HG02870 (cell line): ENCODE data around the gene ABHD11.
"Not testable (repeated sequence)": the region's sequence is repeated elsewhere in the genome, so short reads cannot be mapped to it uniquely, and the experiment has no call there.

Source experiments
- ATAC-seq: cut with Tn5 transposase; IDR thresholded peaks from one replicate; pipeline ENCODE4 v1.9.1; 2021; ENCODE audit warnings: mild to moderate bottlenecking, moderate library complexity; ENCODE audit not compliant: unreplicated experiment

Gene ABHD11

DNA sequence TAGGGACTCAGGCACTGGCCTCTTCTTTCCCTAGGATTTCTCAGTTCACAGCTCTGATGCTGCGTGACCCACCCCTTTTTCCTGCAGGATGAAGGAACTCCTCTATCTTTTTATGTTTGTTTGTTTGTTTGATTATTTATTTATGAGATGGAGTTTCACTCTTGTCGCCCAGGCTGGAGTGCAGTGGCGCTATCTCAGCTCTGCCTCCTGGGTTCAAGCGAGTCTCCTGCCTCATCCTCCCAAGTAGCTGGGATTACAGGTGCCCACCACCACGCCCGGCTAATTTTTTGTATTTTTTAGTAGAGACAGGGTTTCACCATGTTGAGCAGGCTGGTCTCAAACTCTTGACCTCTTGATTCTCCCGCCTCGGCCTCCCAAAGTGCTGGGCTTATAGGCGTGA, 18.2 kb downstream of the ABHD11 start:
- not testable (repeated sequence) for ATAC-seq

DNA sequence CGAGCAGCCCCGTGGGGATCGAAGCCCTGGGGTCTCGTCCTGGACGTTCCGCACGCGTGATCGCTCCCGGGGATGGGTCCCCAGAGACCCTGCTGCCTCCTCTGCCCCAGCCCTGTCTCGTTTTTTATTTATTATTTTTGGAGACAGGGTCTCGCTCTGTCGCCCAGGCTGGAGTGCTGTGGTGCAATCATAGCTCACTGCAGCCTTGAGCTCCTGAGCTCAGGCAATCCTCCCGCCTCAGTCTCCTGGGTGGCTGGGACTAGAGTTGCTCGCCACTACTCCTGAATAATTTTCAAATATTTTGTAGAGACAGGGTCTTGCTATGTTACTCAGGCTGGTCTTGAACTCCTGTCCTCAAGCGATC, 18.8 kb downstream of the ABHD11 start:
- ATAC-seq, result no peak

DNA sequence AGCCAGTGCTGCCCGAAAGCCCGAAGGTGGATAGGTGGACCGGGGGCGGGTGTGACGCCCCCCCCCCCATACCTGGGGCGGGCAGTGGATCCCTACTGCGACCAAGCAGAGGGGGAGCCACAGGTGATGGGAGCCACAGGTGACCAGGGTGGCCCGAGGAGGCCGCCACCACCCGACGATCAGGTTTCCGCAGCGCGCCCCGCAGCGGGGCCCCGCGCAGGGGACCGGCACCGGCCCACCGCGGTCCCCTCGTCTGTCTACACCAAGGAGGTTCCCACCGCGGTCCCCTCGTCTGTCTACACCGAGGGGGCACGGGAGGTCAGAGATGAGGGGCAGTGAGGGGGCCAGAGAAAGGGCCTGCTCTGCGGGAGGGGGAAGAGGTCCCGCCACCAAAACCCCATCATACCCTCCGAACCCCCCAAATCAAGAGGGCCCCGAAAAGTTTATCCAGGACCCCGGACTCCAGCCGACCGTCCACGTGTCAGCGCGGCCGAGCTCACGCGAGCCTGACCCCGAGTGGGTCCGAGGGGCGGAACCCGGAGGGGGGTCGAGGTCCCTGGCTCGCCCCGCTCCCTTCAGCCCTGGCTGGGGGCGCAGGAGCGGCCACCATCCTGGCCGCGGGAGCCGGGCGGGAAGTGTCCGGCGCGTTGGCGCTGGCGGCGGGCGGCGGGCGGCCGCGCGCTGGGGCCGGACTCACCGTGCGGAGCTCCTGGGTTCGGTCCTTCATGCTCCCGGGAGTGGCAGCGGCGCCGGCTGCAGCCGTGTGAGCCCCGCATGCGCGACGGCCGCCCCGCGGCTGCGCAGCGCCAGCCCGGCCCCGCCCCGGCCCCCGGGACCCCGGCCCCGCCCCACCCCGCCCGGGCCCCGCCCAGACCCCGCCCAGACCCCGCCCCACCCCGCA, 19.4 kb downstream of the ABHD11 start, which contains the start of gene STX1A:
Gene STX1A (minus strand): TSS at position 765 of the 901 bp plus-strand sequence. CDS start 38 bp downstream, at position 727.
- ATAC-seq, result peak; percentile 62

DNA sequence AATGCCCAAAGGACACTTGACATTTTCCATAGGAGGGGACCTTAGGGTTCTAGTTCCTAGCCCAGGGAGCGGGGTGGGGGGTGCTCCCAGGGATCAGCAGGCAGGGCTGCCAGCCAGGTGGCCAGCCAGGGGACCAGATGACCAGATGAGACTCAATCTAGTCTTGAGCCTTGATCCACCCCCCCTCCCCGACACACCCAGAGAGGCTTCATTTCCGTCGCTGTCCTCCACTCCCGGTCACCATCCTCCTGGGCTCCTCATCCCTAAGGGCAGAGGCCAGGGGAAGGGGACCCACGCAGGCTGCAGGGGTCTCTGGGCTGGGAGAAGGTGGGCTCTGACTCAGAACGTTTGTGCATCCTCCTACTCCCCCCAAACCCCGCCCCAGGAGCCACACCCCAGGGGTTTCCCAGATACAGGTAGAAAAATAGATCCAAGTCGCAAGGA, 20.1 kb downstream of the ABHD11 start:
- no peak for ATAC-seq

DNA sequence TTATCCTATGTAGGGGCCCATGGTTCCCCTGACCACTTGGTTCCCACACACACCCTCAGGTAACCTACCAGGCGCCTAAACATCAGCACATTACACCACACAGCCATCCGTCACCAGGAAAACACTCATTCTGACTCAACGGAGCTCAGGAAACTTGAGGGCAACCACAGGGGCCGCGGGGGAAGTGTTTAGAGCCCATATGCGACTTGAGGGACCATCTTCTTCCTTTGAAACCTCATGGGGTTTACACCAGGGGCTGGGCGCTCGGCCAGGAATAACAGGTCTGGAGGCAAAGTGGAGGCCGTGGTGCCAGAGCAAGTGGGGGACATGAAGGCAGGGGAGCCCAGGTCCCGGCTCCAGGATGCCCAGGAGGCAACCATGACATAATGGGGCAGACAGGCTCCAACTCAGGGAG, 20.6 kb downstream of the ABHD11 start:
- no peak for ATAC-seq

DNA sequence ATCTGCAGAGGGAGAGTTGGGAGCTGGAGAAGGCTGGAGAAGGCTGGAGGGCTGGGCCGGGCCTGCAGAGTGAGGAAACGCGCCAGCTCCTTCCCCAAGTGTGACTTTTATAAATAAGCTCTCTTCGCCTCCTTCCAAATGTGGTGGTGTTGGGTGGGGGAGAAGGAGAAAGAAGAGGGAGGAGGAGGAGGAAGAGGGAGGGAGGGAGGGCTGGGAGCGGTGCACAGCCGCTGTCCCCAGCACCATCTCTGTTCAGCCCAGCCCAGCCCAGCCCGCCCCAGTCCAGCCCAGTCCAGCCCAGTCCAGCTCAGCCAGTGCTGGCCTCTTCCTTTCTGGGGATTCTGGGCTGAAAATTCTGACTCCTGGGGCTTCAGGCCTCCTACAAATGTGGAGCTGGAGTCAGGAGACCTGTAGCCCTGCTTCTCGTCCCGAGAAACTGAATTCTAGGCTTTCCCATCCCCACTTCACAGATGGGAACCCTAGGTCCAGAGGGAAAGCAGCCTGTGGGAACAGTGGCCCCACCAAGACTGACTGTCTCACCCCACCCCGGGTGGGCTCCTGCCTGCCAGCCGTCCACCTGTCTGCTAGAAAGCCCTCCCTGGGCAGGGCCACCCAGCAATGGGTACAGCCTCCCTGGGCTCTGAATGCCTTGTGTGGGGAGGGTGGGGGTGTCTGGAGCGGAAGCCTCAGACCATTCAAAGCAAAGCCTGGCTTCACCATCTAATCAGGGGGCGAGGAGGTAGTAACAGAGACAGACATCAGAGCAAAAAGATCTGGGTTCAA, 21.4 kb downstream of the ABHD11 start:
- ATAC-seq, result no peak

DNA sequence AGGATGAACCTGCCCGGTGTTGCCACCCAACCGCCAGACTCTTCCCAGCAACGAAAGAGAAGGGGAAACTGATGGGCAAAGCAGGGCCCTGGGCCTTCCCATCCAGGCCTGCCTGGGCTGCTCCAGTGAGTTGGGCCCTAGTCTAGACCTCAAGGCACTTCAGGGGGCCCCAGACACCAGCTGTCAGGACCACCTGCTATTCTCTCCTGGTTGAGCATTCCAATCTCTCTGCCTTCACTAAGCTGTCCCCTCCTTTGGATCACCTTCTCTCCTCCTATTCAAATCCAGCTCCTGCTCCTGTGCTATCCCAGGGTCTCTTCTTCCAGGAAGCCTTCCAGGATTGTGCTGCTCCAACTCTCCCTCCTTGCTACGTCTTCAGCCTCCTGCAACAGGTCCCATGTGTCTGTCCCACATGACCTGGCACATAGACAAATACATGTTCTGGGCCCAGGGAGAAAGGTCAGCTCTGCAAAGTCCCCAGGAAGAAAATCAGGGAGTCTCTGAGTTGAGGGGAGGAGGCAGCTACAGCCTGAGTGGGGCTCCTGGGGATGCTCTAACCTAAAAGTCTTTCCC, 22.2 kb downstream of the ABHD11 start:
- no peak for ATAC-seq

DNA sequence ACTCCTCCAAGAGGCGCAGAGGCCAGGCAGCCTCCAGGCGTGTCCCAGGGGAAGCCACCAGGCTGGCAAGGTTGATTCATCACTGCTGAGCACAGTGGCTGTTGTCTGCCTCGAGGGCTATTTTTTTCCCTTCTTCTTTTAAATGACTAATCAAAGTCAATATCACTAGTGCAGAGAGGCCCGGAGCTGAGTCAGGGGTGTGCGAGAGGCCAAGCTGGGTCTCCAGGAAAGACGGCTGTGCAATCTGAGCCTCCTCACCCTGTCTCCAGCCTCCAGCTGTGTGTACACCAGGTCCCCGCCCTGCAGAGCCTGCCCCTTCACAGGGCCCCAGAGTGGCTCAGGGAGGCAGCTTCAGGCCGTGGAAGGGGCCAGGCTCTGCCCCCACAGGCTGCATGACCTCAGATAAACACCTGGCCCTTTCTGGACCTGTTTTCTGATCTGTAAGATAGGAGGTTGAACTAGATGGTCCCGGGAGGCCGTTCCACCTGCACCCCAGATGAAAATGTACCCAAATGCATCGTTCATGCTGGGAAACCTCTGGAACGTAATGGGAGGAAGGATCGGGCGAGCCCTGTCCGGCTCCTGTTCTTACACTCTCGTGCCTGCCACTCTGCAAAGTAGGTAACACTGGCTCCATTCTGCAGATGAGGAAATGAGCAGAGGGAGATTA, 22.8 kb downstream of the ABHD11 start:
- ATAC-seq, result no peak

DNA sequence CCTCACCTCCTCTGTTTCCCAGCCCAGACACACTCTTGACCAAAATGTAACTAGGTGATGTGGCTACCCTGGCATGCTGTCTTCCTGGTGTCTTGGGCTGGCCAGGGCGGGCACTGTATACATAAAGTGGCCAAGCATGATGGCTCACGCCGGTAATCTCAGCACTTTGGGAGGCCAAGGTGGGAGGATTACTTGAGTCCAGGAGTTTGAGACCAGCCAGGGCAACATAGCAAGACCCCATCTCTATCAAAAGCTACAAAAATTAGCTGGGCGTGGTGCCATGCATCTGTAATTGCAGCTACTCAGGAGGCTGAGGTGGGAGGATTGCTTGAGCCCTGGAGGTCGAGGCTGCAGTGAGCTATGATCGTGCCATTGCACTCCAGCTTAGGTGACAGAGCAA, 25.3 kb downstream of the ABHD11 start:
- not testable (repeated sequence) for ATAC-seq

DNA sequence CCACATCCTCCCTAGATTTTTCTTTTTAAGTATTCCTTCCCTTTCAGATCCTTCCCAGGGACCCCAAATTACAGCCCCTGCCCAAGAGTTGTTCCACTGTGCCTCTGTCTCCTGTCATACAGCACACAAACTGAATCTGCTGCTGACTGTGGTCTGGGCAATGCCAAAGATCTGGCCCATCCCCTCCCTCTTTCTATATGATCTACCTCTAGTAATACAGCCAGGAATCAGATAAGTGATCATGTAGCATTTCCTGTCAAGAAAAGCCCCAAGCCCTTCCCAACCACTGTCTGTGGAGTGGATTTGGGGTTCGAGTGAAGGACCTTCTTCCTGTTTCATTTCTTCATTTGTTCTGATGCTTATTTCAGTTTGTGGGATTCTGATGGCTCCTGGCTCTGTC, 25.8 kb downstream of the ABHD11 start:
- ATAC-seq, result no peak

DNA sequence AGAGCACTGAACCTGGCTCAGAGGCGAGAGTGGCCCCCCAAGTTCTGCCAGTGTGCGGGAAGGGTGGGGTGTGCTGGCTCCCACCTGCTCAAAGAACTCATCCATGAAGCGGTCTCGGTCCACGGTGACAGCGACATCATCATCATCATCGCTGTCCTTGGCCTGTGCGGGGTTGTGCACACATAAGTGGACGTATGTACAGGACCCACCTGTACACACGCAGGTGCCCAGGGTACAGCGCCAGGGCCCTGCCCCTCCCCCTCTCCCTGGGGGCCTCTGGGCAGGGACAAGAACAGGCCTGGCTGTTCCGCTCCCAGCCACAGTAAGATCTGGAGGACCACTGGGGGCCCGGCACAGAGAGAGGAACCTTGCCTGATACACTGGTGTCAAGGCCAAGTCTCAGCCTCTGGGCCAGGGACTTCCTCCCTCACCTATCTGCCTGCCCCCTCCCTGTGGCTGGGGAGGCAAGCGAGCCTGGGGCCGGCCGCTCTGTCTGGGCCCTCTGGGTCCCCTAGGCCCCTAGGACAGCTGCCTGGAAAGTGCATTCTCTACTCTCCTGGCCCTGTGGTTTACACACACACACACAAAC, 29.5 kb downstream of the ABHD11 start:
- ATAC-seq, result no peak

DNA sequence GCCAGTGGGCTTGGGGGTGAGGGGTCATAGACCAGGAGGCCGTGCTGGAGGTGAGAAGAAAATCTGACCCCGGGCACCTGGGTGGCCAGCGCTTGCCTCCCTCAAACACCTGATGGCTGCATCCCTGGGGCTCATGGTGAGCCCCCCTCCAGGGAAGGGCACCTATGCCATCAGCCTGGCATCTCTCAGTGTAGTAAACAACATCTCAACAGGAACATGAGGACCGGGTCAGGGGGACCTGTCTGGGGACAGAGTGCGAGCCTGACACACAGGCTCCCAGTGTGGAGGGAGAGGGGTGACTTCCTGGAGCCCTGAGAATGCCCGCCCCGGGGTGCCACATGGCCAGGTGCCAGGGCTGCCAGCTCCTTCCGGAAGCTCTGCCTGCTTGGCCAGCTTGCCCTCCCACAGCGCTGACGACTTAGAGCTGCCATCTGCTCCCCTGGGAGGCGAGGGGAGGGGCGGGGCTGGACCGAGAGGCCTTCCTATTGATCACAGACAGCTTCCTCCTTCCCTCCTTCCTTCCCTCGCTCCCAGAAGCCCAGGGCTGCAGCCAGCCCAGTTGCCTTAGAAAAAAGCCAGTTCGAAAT, 31.5 kb downstream of the ABHD11 start:
- ATAC-seq, result no peak

DNA sequence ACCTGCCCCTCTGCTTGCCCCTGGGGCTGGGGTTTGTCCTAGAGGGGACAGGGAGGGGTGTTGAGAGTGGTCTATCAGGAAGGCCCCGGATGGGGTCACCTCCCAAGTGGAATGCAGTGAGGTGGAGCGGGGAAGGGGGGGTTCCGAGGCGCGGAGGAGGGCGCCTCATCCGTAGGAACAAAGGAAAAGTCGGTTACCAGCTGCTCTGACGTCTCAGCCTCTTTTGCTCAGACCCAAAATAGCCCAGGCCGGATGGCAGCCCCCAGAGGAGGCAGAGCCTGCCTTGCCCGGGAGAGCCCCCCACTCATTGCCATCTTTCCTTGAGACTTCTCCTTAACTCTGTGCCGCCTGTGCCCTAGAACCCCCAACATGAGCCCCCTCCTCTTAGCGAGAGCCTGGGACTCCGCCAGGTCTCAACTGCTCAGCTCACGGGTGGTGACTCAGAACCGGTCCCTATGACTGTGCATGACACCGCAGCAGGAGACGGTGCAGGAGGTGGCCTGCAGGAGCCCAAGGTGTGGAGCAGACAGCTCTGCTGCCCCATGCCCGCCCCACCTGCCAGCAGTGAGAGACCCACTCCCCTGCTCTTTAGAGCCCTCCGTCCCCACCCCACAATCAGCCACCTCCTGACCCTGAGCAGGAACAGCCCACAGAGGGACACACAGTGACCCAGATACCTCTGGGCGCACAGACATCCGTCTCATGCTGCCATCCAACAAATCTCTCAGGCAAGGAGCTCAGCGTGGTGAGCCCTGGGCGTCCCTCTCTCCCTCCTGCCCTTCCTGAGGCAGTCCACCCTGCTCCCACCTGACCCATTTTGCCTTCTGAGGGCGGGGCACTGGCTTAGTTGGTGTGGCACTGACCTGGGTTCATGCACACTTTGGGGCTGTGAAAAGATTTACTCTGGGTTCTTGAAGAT, 32.2 kb downstream of the ABHD11 start:
- no peak for ATAC-seq

DNA sequence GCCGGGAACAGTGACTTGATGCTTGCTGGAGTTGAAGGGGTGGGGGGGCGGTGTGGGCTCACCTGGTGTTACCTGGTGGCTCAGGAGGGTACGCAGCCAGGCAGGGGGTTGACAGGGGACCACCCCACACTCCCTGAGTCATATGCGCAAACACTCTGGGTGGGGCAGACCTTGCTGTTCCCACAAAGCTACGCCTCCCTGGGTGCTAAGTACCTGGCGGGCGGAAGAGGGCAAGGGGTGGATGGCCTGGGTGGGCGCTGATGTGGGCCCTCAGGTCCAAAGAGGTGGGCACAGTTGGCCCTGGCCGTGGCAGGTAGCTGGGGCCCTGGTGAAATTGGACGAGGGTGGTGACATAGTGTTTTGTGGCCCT, 33.1 kb downstream of the ABHD11 start:
- ATAC-seq, result no peak

DNA sequence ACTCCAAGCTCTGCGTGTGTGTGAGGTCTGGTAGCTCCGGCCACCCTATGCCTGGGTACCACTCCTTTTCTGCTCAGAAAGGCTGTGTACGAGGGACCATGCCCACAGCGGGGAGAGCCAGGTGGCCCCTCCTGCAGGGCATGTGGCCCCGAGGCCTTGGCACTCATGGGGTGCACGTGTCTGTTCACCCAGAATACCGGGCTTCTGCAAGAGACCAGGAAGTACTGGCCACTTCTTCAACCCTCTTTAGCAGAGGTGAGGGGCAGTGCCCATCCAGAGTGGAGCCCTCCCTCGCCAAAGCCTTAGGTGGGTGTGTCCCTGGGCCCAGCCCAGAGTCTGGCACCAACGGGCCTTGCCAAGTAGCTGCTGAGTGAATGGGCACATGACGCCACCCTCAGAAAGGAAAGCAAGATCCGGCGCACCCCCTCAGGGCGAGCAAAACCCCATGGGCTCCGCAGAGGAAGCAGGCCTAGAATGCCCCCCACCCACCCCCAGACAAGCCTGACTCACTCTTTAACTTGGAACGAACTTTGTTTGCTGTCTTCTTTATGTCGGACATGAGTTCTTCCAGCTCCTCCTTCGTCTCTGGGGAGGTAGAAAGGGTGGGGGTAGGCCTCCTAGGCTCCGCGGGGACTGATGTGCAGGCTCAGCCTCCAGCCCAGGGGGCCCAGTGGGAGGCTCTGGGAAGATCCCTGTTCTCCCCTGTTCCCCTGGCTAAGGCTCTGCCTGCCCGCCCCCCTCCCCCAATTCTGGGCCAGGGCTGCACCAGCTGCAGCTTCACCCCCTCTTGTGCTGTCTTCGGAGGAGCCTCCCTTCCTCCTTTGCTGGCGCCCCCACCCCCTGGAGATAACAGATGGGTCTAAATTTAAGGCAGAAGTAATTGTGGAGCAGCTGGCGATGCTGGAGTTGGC, 33.7 kb downstream of the ABHD11 start:
- ATAC-seq, result no peak

DNA sequence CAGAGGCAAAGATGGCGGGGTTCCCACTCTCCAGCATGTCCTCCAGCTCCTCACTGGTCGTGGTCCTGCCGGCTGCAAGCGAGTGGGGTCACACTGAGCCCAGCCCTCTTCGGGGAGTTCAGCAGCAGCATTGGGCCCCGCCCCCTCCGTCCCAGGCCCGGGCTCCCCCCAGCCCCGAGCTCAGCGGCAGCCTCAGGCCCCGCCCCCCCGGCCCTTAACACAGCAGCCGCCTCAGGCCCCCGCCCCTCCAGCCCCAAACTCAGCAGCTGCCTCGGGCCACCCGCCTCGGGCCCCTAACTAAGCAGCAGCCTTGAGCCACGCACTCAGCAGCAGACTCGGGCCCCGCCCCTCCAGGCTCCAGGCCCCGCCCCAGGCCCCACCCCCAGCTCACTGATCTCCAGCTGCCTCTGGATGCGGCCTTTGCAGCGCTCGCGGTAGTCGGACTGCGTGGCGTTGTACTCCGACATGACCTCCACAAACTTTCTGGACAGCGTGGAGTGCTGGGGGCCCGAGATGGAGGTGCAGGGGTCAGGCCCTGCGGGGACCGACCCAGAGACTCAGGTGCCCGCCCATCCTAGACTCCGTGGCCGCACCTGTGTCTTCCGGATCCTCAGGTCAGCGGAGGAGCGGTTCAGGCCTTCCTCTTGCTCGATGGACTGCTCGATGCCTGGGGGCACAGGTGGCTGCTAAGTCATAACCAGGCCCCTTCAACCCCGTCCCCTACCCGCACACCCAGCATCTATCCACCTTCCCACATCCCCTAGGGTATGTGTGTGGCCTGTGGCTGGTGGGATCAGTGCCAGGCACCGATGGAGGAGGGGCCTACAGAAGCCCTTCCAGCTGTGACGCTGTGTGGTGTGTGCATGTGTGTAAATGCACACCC, 34.6 kb downstream of the ABHD11 start:
- ATAC-seq, result no peak

DNA sequence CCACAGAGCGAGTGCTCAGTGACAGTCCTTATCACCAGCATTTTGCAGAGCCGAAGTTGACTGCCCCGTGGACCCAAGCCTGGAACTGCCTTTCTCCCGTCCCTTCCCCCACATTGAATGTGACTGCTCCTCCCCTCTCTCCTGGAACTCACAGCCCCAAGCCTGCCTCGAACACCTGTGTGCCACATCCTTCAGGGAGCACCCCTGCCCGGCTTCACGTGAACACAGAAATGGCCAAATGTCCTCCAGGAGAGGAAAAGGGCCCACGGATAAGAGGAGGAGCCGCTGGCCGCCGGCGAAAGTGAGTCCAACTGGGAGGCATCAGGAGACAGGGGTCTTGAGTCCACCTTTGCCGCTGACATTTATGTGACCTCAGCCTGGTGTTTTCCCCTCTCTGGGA, 35.4 kb downstream of the ABHD11 start:
- no peak for ATAC-seq
